GM23248 (cell line): ENCODE results near the gene MTG2.

ENCODE experiments used
- EZH2 ChIP-seq: fragments of 200-600 bp; sonication (generic); IDR thresholded peaks from 2 replicates; pipeline ENCODE4 v1.6.1; 2018; ENCODE audit warnings: antibody characterized with exemption, mild to moderate bottlenecking; ENCODE audit not compliant: insufficient read depth, poor library complexity, severe bottlenecking
- EZH2phosphoT487 ChIP-seq: fragments of 200-600 bp; sonication (generic); IDR thresholded peaks from 2 replicates; pipeline ENCODE4 v1.6.1; 2018; ENCODE audit warnings: antibody characterized with exemption, moderate library complexity, mild to moderate bottlenecking, low read depth; ENCODE audit not compliant: insufficient read depth

GRCh38 chr20:62223571-62223970 lies 40.7 kb downstream of the MTG2 start:
- no peak for TF ChIP-seq EZH2
- TF ChIP-seq EZH2phosphoT487 = no peak
